ENCODE data around the gene IRF9. TPM values are rescaled to one million over a fixed set of nuclear protein-coding genes. Genes with fewer than 3 reads are reported as not detected.
A peak's percentile ranks its signal among the peaks of the same experiment; 100 is the strongest.

IRF9 gene
- total and polyA plus RNA-seq, 2 experiments from 2014 or later: 8.2 to 8.4 TPM

- TF ChIP-seq NANOG (IDR thresholded peaks at IDR 0.05; ENCODE audit: borderline replicate concordance): no peak
- TF ChIP-seq, protein P1, sequence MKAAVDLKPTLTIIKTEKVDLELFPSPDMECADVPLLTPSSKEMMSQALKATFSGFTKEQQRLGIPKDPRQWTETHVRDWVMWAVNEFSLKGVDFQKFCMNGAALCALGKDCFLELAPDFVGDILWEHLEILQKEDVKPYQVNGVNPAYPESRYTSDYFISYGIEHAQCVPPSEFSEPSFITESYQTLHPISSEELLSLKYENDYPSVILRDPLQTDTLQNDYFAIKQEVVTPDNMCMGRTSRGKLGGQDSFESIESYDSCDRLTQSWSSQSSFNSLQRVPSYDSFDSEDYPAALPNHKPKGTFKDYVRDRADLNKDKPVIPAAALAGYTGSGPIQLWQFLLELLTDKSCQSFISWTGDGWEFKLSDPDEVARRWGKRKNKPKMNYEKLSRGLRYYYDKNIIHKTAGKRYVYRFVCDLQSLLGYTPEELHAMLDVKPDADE (IDR thresholded peaks at IDR 0.05): no peak
- no peak for TF ChIP-seq STAT1 (IDR thresholded peaks at IDR 0.05; ENCODE audit: unreplicated experiment)
- TF ChIP-seq POLR2AphosphoS5 (IDR thresholded peaks at IDR 0.05; ENCODE audit: low read depth): no peak
- no peak for TF ChIP-seq ZNF114 (CRISPR knock-in tag; IDR thresholded peaks at IDR 0.05)
- DNase-seq (ENCODE audit: low spot score): no peak
- Mint-ChIP-seq H3K27ac (no peak overlapping the region), H3K4me1 (peaks cover 2% of the 10 kb centered on the region; the same call in 1 of the 3 replicates), H3K27me3 (ENCODE audit: insufficient read depth, low read depth, poor library complexity) (peaks cover 12% of the 10 kb centered on the region), H3K36me3 (ENCODE audit: low read depth) (peaks cover 22% of the 10 kb centered on the region; the same call in 2 of the 3 replicates), H3K4me3 (no peak overlapping the region), H3K9me3 (no peaks in the 10 kb centered on the region)
- H3F3A ChIP-seq (replicated peaks; ENCODE audit: low read depth): peaks cover 6% of the 10 kb centered on the region; the same call in 1 of the 2 replicates
- no peak overlapping the region for H3K27ac ChIP-seq (ENCODE audit: low read depth)
- H3K9me2 ChIP-seq (ENCODE audit: insufficient read depth): no peaks in the 10 kb centered on the region
- H3K27me3 ChIP-seq (ENCODE audit: insufficient read depth): no peaks in the 10 kb centered on the region
- H4K20me1 ChIP-seq (replicated peaks; ENCODE audit: insufficient read depth): no peaks in the 10 kb centered on the region
- H3K36me3 ChIP-seq (ENCODE audit: insufficient read depth): no peaks in the 10 kb centered on the region
- no peak overlapping the region for H3K4me2 ChIP-seq
- ATAC-seq: no peak
- H3K79me2 ChIP-seq (replicated peaks; ENCODE audit: insufficient read depth): no peaks in the 10 kb centered on the region
- 0 out of 2 replicates have a peak, but pooled peaks cover 2% of the 10 kb centered on the region for H3K4me1 ChIP-seq (ENCODE audit: insufficient read depth)
- H2AFZ ChIP-seq: no peak overlapping the region
- H3K4me3 ChIP-seq: no peak overlapping the region
Measured at GRCh38 chr14:24167469-24168114, 6.5 kb downstream of the IRF9 start.

DNA sequence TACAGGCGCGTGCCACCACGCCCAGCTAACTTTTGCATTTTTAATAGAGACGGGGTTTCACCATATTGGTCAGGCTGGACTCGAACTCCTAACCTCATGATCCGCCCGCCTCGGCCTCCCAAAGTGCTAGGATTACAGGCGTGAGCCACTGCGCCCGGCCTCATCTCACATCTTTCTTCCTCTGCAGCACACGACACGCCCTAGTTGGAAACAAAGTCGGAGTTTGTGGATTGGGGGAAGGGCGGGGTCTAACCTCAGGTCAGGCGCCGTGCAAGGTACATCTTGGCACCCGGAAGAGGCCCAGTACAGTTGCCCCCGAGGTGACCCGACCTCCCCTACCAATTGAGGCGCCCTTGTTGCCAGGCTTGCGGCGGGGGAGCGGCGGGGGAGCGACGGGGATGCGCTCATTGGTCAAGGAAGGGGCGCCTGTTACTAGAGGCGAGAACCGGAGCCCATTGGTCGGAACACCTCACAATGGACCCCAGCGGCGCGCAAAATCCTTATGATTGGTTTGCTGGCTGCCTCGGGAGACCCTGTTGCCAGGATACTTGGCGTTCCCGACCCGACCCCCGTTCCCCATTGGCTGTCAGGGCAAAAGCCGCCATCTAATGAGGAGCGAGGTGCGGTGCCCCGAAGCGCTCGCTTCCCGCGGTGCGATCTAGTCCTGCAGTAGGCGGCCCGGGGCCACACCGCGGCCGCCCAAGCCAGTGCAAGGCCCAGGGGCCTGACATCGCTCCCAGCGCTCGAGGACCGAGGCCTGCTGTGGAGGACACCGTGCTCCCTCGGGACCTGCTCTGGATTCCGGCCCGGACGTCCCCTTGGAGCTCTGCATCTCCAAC, 10.6 kb downstream of the IRF9 start, which contains the start of gene REC8:
Gene REC8, plus strand, starts transcription at position 659 of the 839 bp plus-strand sequence. CDS start 473 bp downstream, outside the sequence.
- Mint-ChIP-seq H3K27ac (peak within 1 kb of the TSS; percentile 82), H3K36me3 (ENCODE audit: low read depth) (peaks cover 11% of the 10 kb centered on the region; the same call in 2 of the 3 replicates), H3K4me1 (peaks cover 4% of the 10 kb centered on the region; the same call in 1 of the 3 replicates), H3K9me3 (no peaks in the 10 kb centered on the region), H3K27me3 (ENCODE audit: insufficient read depth, low read depth, poor library complexity) (peaks cover 19% of the 10 kb centered on the region), H3K4me3 (peak within 1 kb of the TSS; percentile 87)
- ATAC-seq: peak; percentile 92
- Histone ChIP-seq H3K27me3 (ENCODE audit: insufficient read depth) (no peaks in the 10 kb centered on the region), H3K36me3 (ENCODE audit: insufficient read depth) (no peaks in the 10 kb centered on the region), H2AFZ (peak within 1 kb of the TSS; percentile 99), H4K20me1 (replicated peaks; ENCODE audit: insufficient read depth) (no peaks in the 10 kb centered on the region; the same call in 1 of the 2 replicates), H3K4me3 (peak within 1 kb of the TSS; percentile 81), H3K9me2 (ENCODE audit: insufficient read depth) (no peaks in the 10 kb centered on the region), H3K79me2 (replicated peaks; ENCODE audit: insufficient read depth) (no peaks in the 10 kb centered on the region), H3K27ac (ENCODE audit: low read depth) (peak within 1 kb of the TSS; percentile 43; the same call in 1 of the 2 replicates), H3K4me1 (ENCODE audit: insufficient read depth) (0 out of 2 replicates have a peak, but pooled peaks cover 3% of the 10 kb centered on the region), H3K4me2 (peak within 1 kb of the TSS; percentile 100), H3F3A (replicated peaks; ENCODE audit: low read depth) (peaks cover 7% of the 10 kb centered on the region; the same call in 1 of the 2 replicates)
- TF ChIP-seq POLR2AphosphoS5 (IDR thresholded peaks at IDR 0.05; ENCODE audit: low read depth): peak; percentile 49; the same call in 1 of the 2 replicates
- no peak for TF ChIP-seq ZNF331 (CRISPR knock-in tag; IDR thresholded peaks at IDR 0.05; ENCODE audit: low read depth)
- TF ChIP-seq, protein P1 (IDR thresholded peaks at IDR 0.05): peak; percentile 10; the same call in 1 of the 2 replicates
- DNase-seq (ENCODE audit: low spot score): peak; percentile 100

All from GM23338 (cell line).